Gastrocnemius medialis (tissue), 4 donors: ENCODE data around the gene TMEM234.

Experiments
- CTCF ChIP-seq, 5 experiments: fragments of 450-650 bp in 3 of 5; fragments of 200-600 bp in 2 of 5; sonication (generic) in 2 of 5; IDR thresholded peaks in 4 of 5; conservative IDR thresholded peaks in 1 of 5; 1 replicate in 4 of 5; 2 replicates in 1 of 5; pipeline ENCODE4 v1.5.1; 2016 to 2019; ENCODE audit warnings: antibody characterized with exemption in 5 of 5, mild to moderate bottlenecking in 3 of 5, moderate library complexity in 3 of 5
- POLR2A ChIP-seq, 2 donors: fragments of 450-650 bp; IDR thresholded peaks; one replicate each; pipeline ENCODE4 v1.6.1; 2017; ENCODE audit warnings: antibody characterized with exemption in 2 of 2, mild to moderate bottlenecking in 2 of 2, moderate library complexity in 2 of 2

GRCh38 chr1:32192220-32192948 lies 29.8 kb downstream of the TMEM234 start:
- no peak for TF ChIP-seq CTCF (IDR thresholded peaks at IDR 0.05 in 4 of 5, conservative IDR thresholded peaks at IDR 0.05 in 1 of 5)
- no peak for TF ChIP-seq POLR2A (IDR thresholded peaks at IDR 0.05)
